SK-N-SH treated with all-trans-retinoic acid at 6 μM for 48 hours (cell line): ENCODE data around the gene TP53BP2.

ENCODE experiments used
- ATAC-seq: fragments of 200-7000 bp; cut with Tn5 transposase; 3 replicates; pipeline ENCODE4 v1.9.1; 2020; ENCODE audit warnings: mild to moderate bottlenecking, moderate library complexity
- ARNTL ChIP-seq: fragments of 450-650 bp; formaldehyde crosslinking; IDR thresholded peaks from 2 replicates; pipeline ENCODE4 v1.5.0; 2020; ENCODE audit warnings: low read depth, mild to moderate bottlenecking, moderate library complexity, borderline replicate concordance
- BACH2 ChIP-seq: fragments of 250-450 bp; sonication (Bioruptor Pico); IDR thresholded peaks from 2 replicates; pipeline ENCODE4 v1.9.0; 2021; ENCODE audit warnings: mild to moderate bottlenecking, borderline replicate concordance
- CSDC2 ChIP-seq: fragments of 250-450 bp; sonication (Bioruptor Pico); IDR thresholded peaks from 2 replicates; pipeline ENCODE4 v1.5.0; 2020; ENCODE audit warnings: mild to moderate bottlenecking, moderate library complexity
- CSRNP3 ChIP-seq: fragments of 250-450 bp; sonication (Bioruptor Pico); IDR thresholded peaks from 2 replicates; pipeline ENCODE4 v1.5.1; 2021; ENCODE audit warnings: mild to moderate bottlenecking, moderate library complexity
- ESRRG ChIP-seq: fragments of 250-450 bp; sonication (Bioruptor Pico); IDR thresholded peaks from 2 replicates; pipeline ENCODE4 v1.6.1; 2021; ENCODE audit warnings: mild to moderate bottlenecking
- GLIS3 ChIP-seq: fragments of 250-450 bp; sonication (Bioruptor Pico); IDR thresholded peaks from 2 replicates; pipeline ENCODE4 v1.5.0; 2020; ENCODE audit warnings: mild to moderate bottlenecking, moderate library complexity
- ISL1 ChIP-seq: fragments of 250-450 bp; sonication (Bioruptor Pico); IDR thresholded peaks from 2 replicates; pipeline ENCODE4 v2.1.2; 2022; ENCODE audit warnings: mild to moderate bottlenecking, moderate library complexity
- OSR1 ChIP-seq: fragments of 250-450 bp; sonication (Bioruptor Pico); IDR thresholded peaks from 2 replicates; pipeline ENCODE4 v1.8.0; 2022; ENCODE audit warnings: moderate library complexity, mild to moderate bottlenecking, inconsistent platforms
- PATZ1 ChIP-seq: fragments of 250-450 bp; sonication (Bioruptor Pico); IDR thresholded peaks from 2 replicates; pipeline ENCODE4 v1.8.0; 2020; ENCODE audit warnings: mild to moderate bottlenecking, moderate library complexity, borderline replicate concordance
- POU6F1 ChIP-seq: fragments of 250-450 bp; sonication (Bioruptor Pico); IDR thresholded peaks from 2 replicates; pipeline ENCODE4 v1.8.0; 2021; ENCODE audit warnings: low read depth, mild to moderate bottlenecking, moderate library complexity, borderline replicate concordance
- PPARA ChIP-seq: fragments of 250-450 bp; sonication (Bioruptor Pico); IDR thresholded peaks from 2 replicates; pipeline ENCODE4 v1.5.0; 2020; ENCODE audit warnings: mild to moderate bottlenecking, borderline replicate concordance
- TCF4 ChIP-seq: fragments of 250-450 bp; sonication (Bioruptor Pico); IDR thresholded peaks from 2 replicates; pipeline ENCODE4 v1.8.0; 2021; ENCODE audit warnings: mild to moderate bottlenecking, moderate library complexity, borderline replicate concordance
- TOX ChIP-seq: fragments of 250-450 bp; sonication (Bioruptor Pico); IDR thresholded peaks from 2 replicates; pipeline ENCODE4 v1.8.0; 2021; ENCODE audit warnings: mild to moderate bottlenecking, moderate library complexity, borderline replicate concordance
- TSHZ2 ChIP-seq: fragments of 250-450 bp; sonication (Bioruptor Pico); IDR thresholded peaks from 2 replicates; pipeline ENCODE4 v1.5.0; 2020; ENCODE audit warnings: mild to moderate bottlenecking, moderate library complexity
- ZC3H10 ChIP-seq: fragments of 250-450 bp; sonication (Bioruptor Pico); IDR thresholded peaks from 2 replicates; pipeline ENCODE4 v1.5.1; 2021; ENCODE audit warnings: mild to moderate bottlenecking, moderate library complexity
- ZFP3 ChIP-seq: fragments of 250-450 bp; sonication (Bioruptor Pico); IDR thresholded peaks from 2 replicates; pipeline ENCODE4 v1.5.0; 2020; ENCODE audit warnings: mild to moderate bottlenecking, moderate library complexity
- ZFP30 ChIP-seq: fragments of 450-650 bp; formaldehyde crosslinking; IDR thresholded peaks from 2 replicates; pipeline ENCODE4 v1.5.0; 2022; ENCODE audit warnings: mild to moderate bottlenecking, moderate library complexity
- ZNF565 ChIP-seq: fragments of 450-650 bp; formaldehyde crosslinking; conservative IDR thresholded peaks from 2 replicates; pipeline ENCODE4 v1.5.0; 2020; ENCODE audit warnings: low read depth, mild to moderate bottlenecking, moderate library complexity
- ZNF70 ChIP-seq: fragments of 450-650 bp; formaldehyde crosslinking; IDR thresholded peaks from 2 replicates; pipeline ENCODE4 v1.5.0; 2020; ENCODE audit warnings: mild to moderate bottlenecking, moderate library complexity

The TP53BP2 gene

GRCh38 chr1:223793716-223794115, 52.0 kb downstream of the TP53BP2 start:
- TF ChIP-seq PPARA (CRISPR knock-in tag) (no peak), ZFP30 (CRISPR knock-in tag) (no peak), TSHZ2 (CRISPR knock-in tag) (no peak), TCF4 (no peak), ARNTL (CRISPR knock-in tag) (no peak), CSDC2 (CRISPR knock-in tag) (no peak), ISL1 (CRISPR knock-in tag) (no peak)
- no peak for ATAC-seq

GRCh38 chr1:223792046-223792445, 53.7 kb downstream of the TP53BP2 start:
- TF ChIP-seq TSHZ2 (CRISPR knock-in tag): no peak
- no peak for TF ChIP-seq GLIS3 (CRISPR knock-in tag)
- no peak for TF ChIP-seq ZFP3 (CRISPR knock-in tag)
- no peak for TF ChIP-seq ZNF565 (CRISPR knock-in tag)
- TF ChIP-seq PATZ1: no peak
- TF ChIP-seq ESRRG (CRISPR knock-in tag): no peak
- no peak for TF ChIP-seq ZNF70 (CRISPR knock-in tag)
- TF ChIP-seq ISL1 (CRISPR knock-in tag): no peak
- ATAC-seq: no peak

- ATAC-seq: no peak
- no peak for TF ChIP-seq BACH2 (CRISPR knock-in tag)
- no peak for TF ChIP-seq POU6F1
- TF ChIP-seq TOX: no peak
- no peak for TF ChIP-seq TSHZ2 (CRISPR knock-in tag)
- TF ChIP-seq GLIS3 (CRISPR knock-in tag): no peak
- TF ChIP-seq ISL1 (CRISPR knock-in tag): no peak
- TF ChIP-seq CSDC2 (CRISPR knock-in tag): no peak
- TF ChIP-seq ZC3H10 (CRISPR knock-in tag): no peak
- TF ChIP-seq OSR1 (CRISPR knock-in tag): no peak
- no peak for TF ChIP-seq ZNF70 (CRISPR knock-in tag)
- TF ChIP-seq PATZ1: no peak
- no peak for TF ChIP-seq CSRNP3
- no peak for TF ChIP-seq ZNF565 (CRISPR knock-in tag)
Observed at GRCh38 chr1:223788746-223789415, 56.9 kb downstream of the TP53BP2 start.
